ENCODE measurements around the gene LETM1. TPM values are rescaled to one million over a fixed set of nuclear protein-coding genes. Genes with fewer than 3 reads are reported as not detected.
A peak's percentile ranks its signal among the peaks of the same experiment; 100 is the strongest.

LETM1 gene
- total and polyA plus RNA-seq, 2 of the 13 experiments (the other 11 are each of a cell fraction or from before 2014, with no cell fraction given): 9.7 to 41.6 TPM

- no peak for TF ChIP-seq E2F2 (CRISPR knock-in tag; IDR thresholded peaks at IDR 0.05; ENCODE audit: borderline replicate concordance)
- no peak for TF ChIP-seq TERF1 (CRISPR knock-in tag; IDR thresholded peaks at IDR 0.05)
- TF ChIP-seq, protein P1, sequence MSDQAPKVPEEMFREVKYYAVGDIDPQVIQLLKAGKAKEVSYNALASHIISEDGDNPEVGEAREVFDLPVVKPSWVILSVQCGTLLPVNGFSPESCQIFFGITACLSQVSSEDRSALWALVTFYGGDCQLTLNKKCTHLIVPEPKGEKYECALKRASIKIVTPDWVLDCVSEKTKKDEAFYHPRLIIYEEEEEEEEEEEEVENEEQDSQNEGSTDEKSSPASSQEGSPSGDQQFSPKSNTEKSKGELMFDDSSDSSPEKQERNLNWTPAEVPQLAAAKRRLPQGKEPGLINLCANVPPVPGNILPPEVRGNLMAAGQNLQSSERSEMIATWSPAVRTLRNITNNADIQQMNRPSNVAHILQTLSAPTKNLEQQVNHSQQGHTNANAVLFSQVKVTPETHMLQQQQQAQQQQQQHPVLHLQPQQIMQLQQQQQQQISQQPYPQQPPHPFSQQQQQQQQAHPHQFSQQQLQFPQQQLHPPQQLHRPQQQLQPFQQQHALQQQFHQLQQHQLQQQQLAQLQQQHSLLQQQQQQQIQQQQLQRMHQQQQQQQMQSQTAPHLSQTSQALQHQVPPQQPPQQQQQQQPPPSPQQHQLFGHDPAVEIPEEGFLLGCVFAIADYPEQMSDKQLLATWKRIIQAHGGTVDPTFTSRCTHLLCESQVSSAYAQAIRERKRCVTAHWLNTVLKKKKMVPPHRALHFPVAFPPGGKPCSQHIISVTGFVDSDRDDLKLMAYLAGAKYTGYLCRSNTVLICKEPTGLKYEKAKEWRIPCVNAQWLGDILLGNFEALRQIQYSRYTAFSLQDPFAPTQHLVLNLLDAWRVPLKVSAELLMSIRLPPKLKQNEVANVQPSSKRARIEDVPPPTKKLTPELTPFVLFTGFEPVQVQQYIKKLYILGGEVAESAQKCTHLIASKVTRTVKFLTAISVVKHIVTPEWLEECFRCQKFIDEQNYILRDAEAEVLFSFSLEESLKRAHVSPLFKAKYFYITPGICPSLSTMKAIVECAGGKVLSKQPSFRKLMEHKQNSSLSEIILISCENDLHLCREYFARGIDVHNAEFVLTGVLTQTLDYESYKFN (CRISPR knock-in tag; conservative IDR thresholded peaks at IDR 0.05): peak; percentile 88
- TF ChIP-seq ATF4 (CRISPR knock-in tag; IDR thresholded peaks at IDR 0.05): no peak
- TF ChIP-seq ZNF614 (CRISPR knock-in tag; IDR thresholded peaks at IDR 0.05; ENCODE audit: borderline replicate concordance): no peak
- no peak for TF ChIP-seq YEATS2 (CRISPR knock-in tag; IDR thresholded peaks at IDR 0.05; ENCODE audit: borderline replicate concordance)
- TF ChIP-seq SMAD9 (CRISPR knock-in tag; IDR thresholded peaks at IDR 0.05): no peak
- TF ChIP-seq ZNF615 (CRISPR knock-in tag; IDR thresholded peaks at IDR 0.05; ENCODE audit: borderline replicate concordance): no peak
- TF ChIP-seq PHB2 (IDR thresholded peaks at IDR 0.05; ENCODE audit: partially characterized antibody): no peak
- no peak for TF ChIP-seq HNRNPLL (IDR thresholded peaks at IDR 0.05; ENCODE audit: low read depth, low read length, poor library complexity, severe bottlenecking)
- peak; percentile 71; the same call in 1 of the 2 replicates for TF ChIP-seq CEBPB (IDR thresholded peaks at IDR 0.05; ENCODE audit: borderline replicate concordance, low read depth, low read length)
- no peak for TF ChIP-seq ARHGAP35 (CRISPR knock-in tag; IDR thresholded peaks at IDR 0.05; ENCODE audit: borderline replicate concordance)
- no peak for TF ChIP-seq THYN1 (CRISPR knock-in tag; IDR thresholded peaks at IDR 0.05; ENCODE audit: borderline replicate concordance, low read depth)
- no peak for TF ChIP-seq JDP2 (CRISPR knock-in tag; IDR thresholded peaks at IDR 0.05; ENCODE audit: borderline replicate concordance)
- no peak for TF ChIP-seq REL (CRISPR knock-in tag; conservative IDR thresholded peaks at IDR 0.05)
- no peak for TF ChIP-seq ZZZ3 (CRISPR knock-in tag; IDR thresholded peaks at IDR 0.05; ENCODE audit: borderline replicate concordance)
- TF ChIP-seq, protein P2, sequence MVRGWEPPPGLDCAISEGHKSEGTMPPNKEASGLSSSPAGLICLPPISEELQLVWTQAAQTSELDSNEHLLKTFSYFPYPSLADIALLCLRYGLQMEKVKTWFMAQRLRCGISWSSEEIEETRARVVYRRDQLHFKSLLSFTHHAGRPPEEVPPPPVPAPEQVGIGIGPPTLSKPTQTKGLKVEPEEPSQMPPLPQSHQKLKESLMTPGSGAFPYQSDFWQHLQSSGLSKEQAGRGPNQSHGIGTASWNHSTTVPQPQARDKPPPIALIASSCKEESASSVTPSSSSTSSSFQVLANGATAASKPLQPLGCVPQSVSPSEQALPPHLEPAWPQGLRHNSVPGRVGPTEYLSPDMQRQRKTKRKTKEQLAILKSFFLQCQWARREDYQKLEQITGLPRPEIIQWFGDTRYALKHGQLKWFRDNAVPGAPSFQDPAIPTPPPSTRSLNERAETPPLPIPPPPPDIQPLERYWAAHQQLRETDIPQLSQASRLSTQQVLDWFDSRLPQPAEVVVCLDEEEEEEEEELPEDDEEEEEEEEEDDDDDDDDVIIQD (CRISPR knock-in tag; IDR thresholded peaks at IDR 0.05; ENCODE audit: low read depth): no peak
- no peak for TF ChIP-seq KMT2A (CRISPR knock-in tag; IDR thresholded peaks at IDR 0.05)
Measured at GRCh38 chr4:1797861-1798579, 57.9 kb downstream of the LETM1 start (continued).
